GM18909 (cell line): ENCODE results near the gene MED25.

Experiments
- ATAC-seq: cut with Tn5 transposase; IDR thresholded peaks from one replicate; pipeline ENCODE4 v1.9.1; 2021; ENCODE audit warnings: mild to moderate bottlenecking; ENCODE audit not compliant: unreplicated experiment, poor library complexity

MED25 gene

GRCh38 chr19:49839713-49840112 is 21.6 kb downstream of the MED25 start:
- ATAC-seq: no peak

- ATAC-seq: no peak
Measured at GRCh38 chr19:49840321-49840720, 22.2 kb downstream of the MED25 start.

GRCh38 chr19:49840736-49841249 is 22.7 kb downstream of the MED25 start:
- no peak for ATAC-seq

GRCh38 chr19:49843265-49843664 is 25.2 kb downstream of the MED25 start:
- no peak for ATAC-seq

GRCh38 chr19:49844138-49845095 is 26.3 kb downstream of the MED25 start:
- ATAC-seq: no peak

- no peak for ATAC-seq
Measured at GRCh38 chr19:49845414-49845813, 27.3 kb downstream of the MED25 start.

- no peak for ATAC-seq
Measured at GRCh38 chr19:49846408-49846807, 28.3 kb downstream of the MED25 start.

- ATAC-seq: no peak
Measured at GRCh38 chr19:49847731-49848696, 29.9 kb downstream of the MED25 start.

- ATAC-seq: no peak
Measured at GRCh38 chr19:49848938-49849337, 30.8 kb downstream of the MED25 start.

- no peak for ATAC-seq
Measured at GRCh38 chr19:49849433-49850220, 31.5 kb downstream of the MED25 start.

GRCh38 chr19:49850221-49850486 is 32.1 kb downstream of the MED25 start:
- ATAC-seq: no peak

- peak; percentile 75 for ATAC-seq
Measured at GRCh38 chr19:49850487-49851342, 32.6 kb downstream of the MED25 start, which contains the start of gene PTOV1. Gene PTOV1, plus strand, starts transcription at chr19:49851159.

- ATAC-seq: no peak
Measured at GRCh38 chr19:49851456-49852259, 33.6 kb downstream of the MED25 start.

- no peak for ATAC-seq
Measured at GRCh38 chr19:49852631-49853126, 34.6 kb downstream of the MED25 start.

GRCh38 chr19:49853852-49854377 is 35.8 kb downstream of the MED25 start:
- no peak for ATAC-seq

GRCh38 chr19:49854378-49855263 is 36.5 kb downstream of the MED25 start:
- ATAC-seq: no peak

GRCh38 chr19:49855277-49855675 is 37.2 kb downstream of the MED25 start:
- no peak for ATAC-seq
